HFF-Myc (cell line): ENCODE measurements around the gene BRD3OS.

Experiments used
- DNase-seq: peaks from one replicate; pipeline ENCODE4 v3.0.0-alpha.2; 2011; ENCODE audit warnings: low read depth; ENCODE audit errors: extremely low read depth
- H3K4me3 ChIP-seq: replicated peaks from 2 replicates; pipeline ENCODE4 v1.5.1; 2011; ENCODE audit warnings: low read depth, mild to moderate bottlenecking, control low read depth, low read length
- CTCF ChIP-seq: IDR thresholded peaks from 2 replicates; pipeline ENCODE4 v1.5.1; 2012; ENCODE audit warnings: mild to moderate bottlenecking, low read depth, low read length, control low read depth; ENCODE audit errors: missing control alignments

BRD3OS gene

GRCh38 chr9:134037641-134038040, 12.4 kb downstream of the BRD3OS start:
- no peak overlapping the region for H3K4me3 ChIP-seq
- no peak for TF ChIP-seq CTCF

DNA sequence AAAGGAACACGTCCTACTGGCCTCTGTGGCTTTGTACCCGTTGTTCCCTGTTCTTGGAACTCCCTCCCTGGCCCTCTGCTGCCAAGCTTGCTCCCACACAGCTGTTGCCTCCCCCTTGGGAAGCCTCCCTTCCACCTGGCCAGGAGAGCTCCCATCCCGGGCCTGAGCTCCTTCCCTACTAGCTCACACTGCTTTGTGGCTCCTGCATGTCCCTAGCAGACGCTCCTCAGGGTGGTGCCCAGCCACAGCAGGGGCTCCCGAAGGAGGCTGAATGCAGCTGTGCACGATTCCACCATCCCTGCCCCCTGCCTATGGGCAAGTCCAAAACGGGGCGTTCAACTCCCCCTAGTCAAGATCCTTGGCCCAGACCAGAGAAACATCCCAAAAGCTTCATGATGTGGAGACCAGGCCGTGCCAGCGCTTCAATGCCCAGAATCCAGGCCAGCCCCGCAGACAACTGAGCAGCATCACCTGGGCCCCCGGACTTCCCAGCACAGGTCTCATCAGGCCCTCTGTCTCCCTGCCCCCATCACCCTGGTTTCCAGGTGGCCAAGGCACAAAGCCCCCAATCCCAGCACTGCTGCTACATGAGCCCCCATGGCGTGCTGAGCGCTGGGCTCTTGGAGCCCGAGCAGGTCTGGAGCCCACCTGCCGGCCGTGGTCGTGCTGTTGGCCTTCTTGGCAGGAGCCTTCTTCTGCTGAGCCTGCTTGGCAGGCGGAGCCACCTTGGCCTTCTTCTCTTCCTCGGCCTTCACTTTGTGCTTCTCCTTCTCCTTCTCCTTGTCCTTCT, 14.3 kb downstream of the BRD3OS start:
- TF ChIP-seq CTCF, result no peak
- no peak overlapping the region for H3K4me3 ChIP-seq
- no peak for DNase-seq

More at GRCh38 chr9:134037641-134038040, 12.4 kb downstream of the BRD3OS start:
- no peak for DNase-seq

- DNase-seq, result no peak
- H3K4me3 ChIP-seq, result no peak overlapping the region
- no peak for TF ChIP-seq CTCF
Observed at GRCh38 chr9:134040176-134040565, 14.9 kb downstream of the BRD3OS start.

- no peak overlapping the region for H3K4me3 ChIP-seq
- no peak for TF ChIP-seq CTCF
- DNase-seq, result no peak
Observed at GRCh38 chr9:134040781-134041648, 15.7 kb downstream of the BRD3OS start.

DNA sequence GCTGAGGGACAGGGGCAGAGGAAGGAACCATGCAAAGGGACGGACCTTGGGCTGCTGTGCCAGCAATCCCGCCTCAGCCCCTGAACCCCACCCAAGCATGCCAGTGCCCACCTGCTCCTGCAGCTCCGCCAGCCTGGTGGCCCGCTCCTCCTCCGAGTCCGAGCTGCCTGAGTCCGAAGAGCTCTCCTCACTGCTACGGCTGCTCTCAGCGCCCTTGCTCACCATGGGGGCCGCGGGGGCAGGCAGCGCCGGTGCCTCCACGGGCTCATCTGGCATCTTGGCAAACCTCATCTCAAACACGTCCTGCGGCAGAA, 16.3 kb downstream of the BRD3OS start:
- no peak for DNase-seq
- H3K4me3 ChIP-seq, result no peak overlapping the region
- TF ChIP-seq CTCF, result no peak

DNA sequence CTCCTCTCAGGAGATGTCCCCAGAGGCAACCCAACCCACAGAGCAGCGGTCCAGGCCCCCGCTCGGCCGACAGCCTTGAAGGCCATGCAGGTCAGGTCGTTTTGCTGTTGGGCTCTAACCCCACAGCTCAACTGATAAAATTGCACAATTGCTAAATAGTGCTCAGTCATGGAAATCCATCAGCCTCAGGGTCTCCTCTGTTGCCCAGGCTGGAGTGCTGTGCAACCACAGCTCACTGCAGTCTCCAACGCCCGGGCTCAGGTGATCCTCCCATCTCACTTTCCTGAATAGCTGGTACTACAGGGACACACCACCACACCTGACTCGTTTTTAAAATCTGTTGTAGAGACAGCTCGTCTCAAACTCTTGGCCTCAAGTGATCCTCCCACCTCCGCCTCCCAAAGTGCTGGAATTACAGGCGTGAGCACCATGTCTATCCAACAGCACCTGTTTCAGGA, 18.3 kb downstream of the BRD3OS start:
- TF ChIP-seq CTCF, result no peak
- DNase-seq, result no peak
- no peak overlapping the region for H3K4me3 ChIP-seq
